Measurements from ENCODE around the gene MITF. TPM values are rescaled to one million over a fixed set of nuclear protein-coding genes. Genes with fewer than 3 reads are reported as not detected.

MITF gene
- total and polyA plus RNA-seq, 2 of the 4 experiments (the other 2 are of a cell fraction), result 6.5 to 16.7 TPM

DNA sequence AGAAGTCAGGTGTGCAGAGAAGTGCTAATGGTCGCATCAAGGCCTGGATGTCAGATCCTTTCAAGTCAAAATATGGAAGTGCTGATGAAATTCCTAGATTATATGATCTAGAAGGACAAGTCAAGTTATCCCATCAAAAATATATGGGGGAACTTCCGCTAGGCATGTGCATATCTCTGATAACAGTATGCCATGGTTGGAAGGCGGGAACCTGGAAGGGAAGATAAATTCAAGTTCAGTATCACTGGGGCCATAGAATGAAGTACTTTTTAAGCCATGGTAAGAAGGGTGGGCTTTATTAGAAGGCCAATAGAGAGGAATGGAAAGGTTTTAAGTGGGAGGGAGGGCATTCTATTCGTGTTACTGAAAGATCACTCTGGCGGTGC lies 38.3 kb downstream of the MITF start:
- no peak overlapping the region for H3K9ac ChIP-seq (ENCODE audit: low read depth, low read length)
- ATAC-seq (ENCODE audit: low read depth) (no peak), DNase-seq (no peak)
- H3K4ac ChIP-seq (ENCODE audit: low read depth, low read length), result no peak overlapping the region
- H3K9me3 ChIP-seq (ENCODE audit: control insufficient read depth, insufficient read depth, low read length), result no peaks in the 10 kb centered on the region
- H4K8ac ChIP-seq (ENCODE audit: low read depth in 2 of 2, low read length in 2 of 2), result no peak overlapping the region; a peak in 1 of 4 replicates
- CTCF ChIA-PET, result no interaction called here
- in situ Hi-C loops (cut with MboI; ENCODE audit: low sequenced_read_pairs) (no loop called here), intact Hi-C loops (cut with micrococcal nuclease) (no loop called here), dilution Hi-C loops (cut with HindIII; ENCODE audit: low sequenced_read_pairs, unreplicated experiment) (no loop called here)
- no peak overlapping the region for H2BK20ac ChIP-seq (ENCODE audit: low read depth, low read length)
- no peaks in the 10 kb centered on the region for H4K20me1 ChIP-seq (ENCODE audit: insufficient read depth, low read length)
- H3K9me1 ChIP-seq (ENCODE audit: insufficient read depth, low read length), result peaks cover 7% of the 10 kb centered on the region; the same call in 1 of the 2 replicates
- POLR2A ChIA-PET (ENCODE audit: unreplicated experiment), result no interaction called here
- H3K79me1 ChIP-seq (ENCODE audit: low read depth in 1 of 2, low read length in 2 of 2), result peaks cover 31 to 35% of the 10 kb centered on the region in 2 experiments
- no peak overlapping the region for H3K56ac ChIP-seq (ENCODE audit: extremely low read depth, insufficient read depth, low read length)
- 0 out of 2 replicates have a peak overlapping the region, but pooled peaks have one; percentile 23 for H2AK5ac ChIP-seq (ENCODE audit: low read depth, low read length)
- H3K4me3 ChIP-seq (ENCODE audit: insufficient read depth, low read depth, low read length), result no peak overlapping the region
- no peak overlapping the region for H2BK5ac ChIP-seq (ENCODE audit: low read depth, low read length, poor library complexity, severe bottlenecking)
- H3K4me1 ChIP-seq (ENCODE audit: control insufficient read depth, insufficient read depth, low read length), result peaks cover 14% of the 10 kb centered on the region
- 0 out of 2 replicates have a peak overlapping the region, but pooled peaks have one; percentile 9 for H2BK120ac ChIP-seq (ENCODE audit: low read depth, low read length)
- H2AFZ ChIP-seq (replicated peaks; ENCODE audit: low read length, poor library complexity), result no peak overlapping the region
- no peaks in the 10 kb centered on the region for H3K36me3 ChIP-seq (ENCODE audit: control insufficient read depth, insufficient read depth, low read length)
- H3K27me3 ChIP-seq (ENCODE audit: control insufficient read depth, insufficient read depth, low read length), result no peaks in the 10 kb centered on the region
- H3K18ac ChIP-seq (ENCODE audit: low read depth, low read length), result peak overlapping the region; percentile 46; the same call in 1 of the 2 replicates
- no peak overlapping the region for H4K5ac ChIP-seq (ENCODE audit: low read depth, low read length)
- no peak overlapping the region for H3K4me2 ChIP-seq (ENCODE audit: low read depth, low read length)
- H2BK15ac ChIP-seq (ENCODE audit: low read depth, low read length), result no peak overlapping the region; the same call in 2 of the 3 replicates
- no peak overlapping the region for H3K27ac ChIP-seq (ENCODE audit: insufficient read depth, low read length)
- TF ChIP-seq MAFK (IDR thresholded peaks at IDR 0.05; ENCODE audit: low read depth, low read length) (no peak), NFE2L2 (IDR thresholded peaks at IDR 0.05; ENCODE audit: low read depth, low read length) (no peak)
- TF ChIP-seq, protein P1, sequence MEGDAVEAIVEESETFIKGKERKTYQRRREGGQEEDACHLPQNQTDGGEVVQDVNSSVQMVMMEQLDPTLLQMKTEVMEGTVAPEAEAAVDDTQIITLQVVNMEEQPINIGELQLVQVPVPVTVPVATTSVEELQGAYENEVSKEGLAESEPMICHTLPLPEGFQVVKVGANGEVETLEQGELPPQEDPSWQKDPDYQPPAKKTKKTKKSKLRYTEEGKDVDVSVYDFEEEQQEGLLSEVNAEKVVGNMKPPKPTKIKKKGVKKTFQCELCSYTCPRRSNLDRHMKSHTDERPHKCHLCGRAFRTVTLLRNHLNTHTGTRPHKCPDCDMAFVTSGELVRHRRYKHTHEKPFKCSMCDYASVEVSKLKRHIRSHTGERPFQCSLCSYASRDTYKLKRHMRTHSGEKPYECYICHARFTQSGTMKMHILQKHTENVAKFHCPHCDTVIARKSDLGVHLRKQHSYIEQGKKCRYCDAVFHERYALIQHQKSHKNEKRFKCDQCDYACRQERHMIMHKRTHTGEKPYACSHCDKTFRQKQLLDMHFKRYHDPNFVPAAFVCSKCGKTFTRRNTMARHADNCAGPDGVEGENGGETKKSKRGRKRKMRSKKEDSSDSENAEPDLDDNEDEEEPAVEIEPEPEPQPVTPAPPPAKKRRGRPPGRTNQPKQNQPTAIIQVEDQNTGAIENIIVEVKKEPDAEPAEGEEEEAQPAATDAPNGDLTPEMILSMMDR (conservative IDR thresholded peaks at IDR 0.05; ENCODE audit: low read depth, low read length), result no peak
- 100% methylated on average over 1 of the region's 5 CpGs; no CpG with 5 or more reads in 1 of the 2 experiments for WGBS, 2 experiments (ENCODE audit: extremely low coverage in 2 of 2, insufficient read length in 1 of 2)
- no peak overlapping the region for H3K23ac ChIP-seq (ENCODE audit: low read depth, low read length)
- H2AK9ac ChIP-seq (replicated peaks; ENCODE audit: low read depth, low read length, poor library complexity), result no peak overlapping the region
- no peak overlapping the region for H4K91ac ChIP-seq (ENCODE audit: insufficient read depth, low read depth, low read length)
- BruUV-seq (replicated peaks), result no TSS peak
- no peak overlapping the region; the same call in 1 of the 2 replicates for H3K14ac ChIP-seq (replicated peaks; ENCODE audit: low read depth, low read length)

Measured in IMR-90 (cell line).